GM23248 (cell line): ENCODE measurements around the gene SPINK14.

Experiments used
- EZH2 ChIP-seq: fragments of 200-600 bp; sonication (generic); IDR thresholded peaks from 2 replicates; pipeline ENCODE4 v1.6.1; 2018; ENCODE audit warnings: antibody characterized with exemption, mild to moderate bottlenecking; ENCODE audit not compliant: insufficient read depth, poor library complexity, severe bottlenecking
- EZH2phosphoT487 ChIP-seq: fragments of 200-600 bp; sonication (generic); IDR thresholded peaks from 2 replicates; pipeline ENCODE4 v1.6.1; 2018; ENCODE audit warnings: antibody characterized with exemption, moderate library complexity, mild to moderate bottlenecking, low read depth; ENCODE audit not compliant: insufficient read depth

DNA sequence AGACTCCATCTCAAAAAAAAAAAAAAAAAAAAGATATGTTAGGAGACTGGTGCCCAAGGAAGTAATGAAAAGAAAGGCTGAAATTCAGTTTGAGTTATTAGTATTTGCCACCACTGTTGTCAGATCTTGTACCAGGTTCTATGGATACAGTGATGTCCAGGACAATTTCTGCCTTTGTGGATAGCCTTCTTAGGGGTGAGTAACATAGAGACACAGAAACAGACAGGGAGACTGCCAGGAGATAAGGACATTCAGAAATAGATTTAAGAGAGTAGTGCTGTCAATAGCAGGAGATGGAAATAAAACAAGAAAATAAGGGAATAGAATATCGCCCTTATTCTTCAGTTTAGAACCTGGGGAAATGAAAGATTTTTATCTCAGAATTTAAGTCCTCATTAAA is 6.3 kb upstream of the SPINK14 start:
- TF ChIP-seq EZH2 (no peak), EZH2phosphoT487 (no peak)
